B cell (primary cell): ENCODE data around the gene MEIS2. TPM values are rescaled to one million over a fixed set of nuclear protein-coding genes. Genes with fewer than 3 reads are reported as not detected.
"Not testable (repeated sequence)": the region's sequence is repeated elsewhere in the genome, so short reads cannot be mapped to it uniquely, and the experiment has no call there.

Experiments used
- ATAC-seq: fragments of 200-7000 bp; cut with Tn5 transposase; one replicate; pipeline ENCODE4 v1.10.0; 2021; ENCODE audit warnings: low read depth, mild to moderate bottlenecking, moderate number of reproducible peaks, moderate library complexity
- CTCF ChIA-PET: fragments of 350-600 bp; sonication (Branson Sonifier 250); formaldehyde crosslinking; loops from one replicate; lab custom pipeline; 2021; ENCODE audit warnings: antibody characterized with exemption, inconsistent platforms; lab: Charles Lee
- POLR2A ChIA-PET: fragments of 350-600 bp; sonication (Branson Sonifier 250); formaldehyde crosslinking; loops from one replicate; lab custom pipeline; 2021; ENCODE audit warnings: antibody characterized with exemption; lab: Charles Lee
- DNase-seq: peaks from one replicate; pipeline ENCODE4 v3.0.0; 2013
- H2AFZ ChIP-seq: 2 replicates; pipeline ENCODE4 v1.6.1; 2012; ENCODE audit warnings: mild to moderate bottlenecking, low read depth, low read length; ENCODE audit not compliant: insufficient read depth, poor library complexity, severe bottlenecking
- H3K27ac ChIP-seq, 2 donors: 1 replicate in 1 of 2; 2 replicates in 1 of 2; pipeline ENCODE4 v1.5.1; 2012 to 2013; ENCODE audit warnings: low read length in 2 of 2, mild to moderate bottlenecking in 2 of 2, moderate library complexity in 1 of 2
- H3K27me3 ChIP-seq, 4 experiments: fragments of 200-600 bp in 1 of 4; sonication (generic) in 1 of 4; replicated peaks in 1 of 4; 1 replicate in 2 of 4; 2 replicates in 2 of 4; pipeline versions ENCODE4 v1.6.1 to v1.7.0; 2013 to 2016; ENCODE audit warnings: low read length in 3 of 4, mild to moderate bottlenecking in 2 of 4, mixed read lengths in 1 of 4, moderate library complexity in 1 of 4; ENCODE audit not compliant: insufficient read depth in 4 of 4, control insufficient read depth in 3 of 4; ENCODE audit errors: control extremely low read depth in 1 of 4
- H3K36me3 ChIP-seq, 2 experiments: replicated peaks in 1 of 2; 1 replicate in 1 of 2; 2 replicates in 1 of 2; pipeline versions ENCODE4 v1.6.1 to v1.7.1; 2013; ENCODE audit warnings: low read length in 1 of 2; ENCODE audit not compliant: insufficient read depth in 2 of 2, control insufficient read depth in 1 of 2; ENCODE audit errors: control extremely low read depth in 1 of 2, extremely low read depth in 1 of 2
- H3K4me1 ChIP-seq, 2 donors: fragments of 200-600 bp in 1 of 2; sonication (generic) in 1 of 2; 1 replicate in 1 of 2; 2 replicates in 1 of 2; pipeline versions ENCODE4 v1.5.1 to v1.6.1; 2013 to 2017; ENCODE audit warnings: low read length in 2 of 2; ENCODE audit not compliant: control insufficient read depth in 2 of 2, insufficient read depth in 2 of 2
- H3K4me2 ChIP-seq: replicated peaks from 2 replicates; pipeline ENCODE3; 2012; ENCODE audit warnings: mild to moderate bottlenecking, low read depth, low read length; ENCODE audit not compliant: poor library complexity, severe bottlenecking
- H3K4me3 ChIP-seq, 5 experiments: fragments of 200-600 bp in 1 of 5; sonication (generic) in 1 of 5; 1 replicate in 3 of 5; 2 replicates in 2 of 5; pipeline versions ENCODE4 v1.5.1 to v1.7.0; 2011 to 2016; ENCODE audit warnings: low read length in 4 of 5, mild to moderate bottlenecking in 4 of 5, low read depth in 2 of 5, control low read depth in 1 of 5, moderate library complexity in 1 of 5; ENCODE audit not compliant: insufficient read depth in 1 of 5; ENCODE audit errors: control extremely low read depth in 1 of 5, extremely low read depth in 1 of 5
- H3K79me2 ChIP-seq: fragments of 200-600 bp; sonication (generic); one replicate; pipeline ENCODE4 v1.6.0; 2016; ENCODE audit warnings: low read length; ENCODE audit not compliant: control insufficient read depth, insufficient read depth
- H3K9ac ChIP-seq: fragments of 200-600 bp; sonication (generic); 2 replicates; pipeline ENCODE4 v1.6.1; 2017; ENCODE audit warnings: mild to moderate bottlenecking, low read length, moderate library complexity
- H3K9me3 ChIP-seq, 3 donors: one replicate each; pipeline versions ENCODE4 v1.6.1 to v1.7.1; 2013; ENCODE audit warnings: low read length in 2 of 3; ENCODE audit not compliant: control insufficient read depth in 2 of 3, insufficient read depth in 1 of 3; ENCODE audit errors: control extremely low read depth in 1 of 3
- H4K20me1 ChIP-seq: 2 replicates; pipeline ENCODE4 v1.6.0; 2012; ENCODE audit warnings: mild to moderate bottlenecking, low read length; ENCODE audit not compliant: insufficient read depth, control insufficient read depth, poor library complexity, severe bottlenecking
- H3K27ac Mint-ChIP-seq: one replicate; pipeline ENCODE4 v1.8.0; 2021; ENCODE audit warnings: mixed read lengths
- H3K27me3 Mint-ChIP-seq: one replicate; pipeline ENCODE4 v1.8.0; 2021; ENCODE audit warnings: mixed read lengths
- H3K4me1 Mint-ChIP-seq: one replicate; pipeline ENCODE4 v1.8.0; 2021; ENCODE audit warnings: mixed read lengths
- H3K4me3 Mint-ChIP-seq: one replicate; pipeline ENCODE4 v1.8.0; 2021; ENCODE audit warnings: mixed read lengths
- H3K9me3 Mint-ChIP-seq: one replicate; pipeline ENCODE4 v1.8.0; 2022; ENCODE audit warnings: mixed read lengths; ENCODE audit not compliant: insufficient read depth
- EZH2 ChIP-seq: IDR thresholded peaks from 2 replicates; pipeline ENCODE4 v1.6.1; 2012; ENCODE audit warnings: borderline replicate concordance, low read depth, mild to moderate bottlenecking, moderate library complexity, low read length; ENCODE audit not compliant: insufficient read depth, poor library complexity, severe bottlenecking
- WGBS: methylation state at CpG from one replicate; pipeline ENCODE4 v1.1.5; 2013; ENCODE audit warnings: missing lambda C conversion rate; ENCODE audit not compliant: insufficient coverage; 5-methylcytosine and 5-hydroxymethylcytosine counted together
- intact Hi-C: fragments of 100-400 bp; cut with micrococcal nuclease; formaldehyde crosslinking; loops from one replicate; pipeline ENCODE4 v1.10.0; 2022
- polyA plus RNA-seq: library from polyadenylated mRNA; depleted of rRNA; stranded (reverse); fragments of >200 nt; gene quantifications from 2 replicates; pipeline ENCODE4 v1.2.3, GENCODE V29; 2012
- total RNA-seq, 2 donors: library from RNA; stranded (reverse); fragments of 120-200 nt in 1 of 2; gene quantifications; 1 replicate in 1 of 2; 2 replicates in 1 of 2; pipeline versions ENCODE4 v1.2.3 to v1.2.4, GENCODE V29; 2013 to 2022
- TF ChIP-seq, protein P1 (sequence below): fragments of 200-600 bp; IDR thresholded peaks from one replicate; pipeline ENCODE4 v1.8.0; 2022; ENCODE audit warnings: antibody characterized with exemption, mild to moderate bottlenecking

Gene MEIS2
- total and polyA plus RNA-seq, 2 donors (not counting 1 experiment from before 2014, with no cell fraction given) = 0.22 TPM; not detected in 1

DNA sequence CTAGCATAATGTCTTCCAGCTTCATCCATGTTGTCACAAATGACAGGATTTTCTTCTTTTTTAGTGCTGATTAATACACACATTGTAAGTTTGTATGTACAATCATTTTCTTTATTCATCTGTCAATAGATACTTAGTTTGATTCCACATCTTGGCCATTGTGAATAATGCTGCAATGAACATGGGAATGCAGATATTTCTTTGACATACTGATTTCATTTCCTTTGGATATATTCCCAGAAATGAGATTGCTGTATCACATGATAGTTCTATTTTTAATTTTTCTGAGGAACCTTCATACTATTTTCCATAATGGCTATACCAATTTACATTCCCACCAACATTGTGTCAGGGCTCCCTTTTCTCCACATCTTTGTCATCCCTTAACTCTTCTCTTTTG is 117.9 kb downstream of the MEIS2 start:
- Mint-ChIP-seq H3K27me3 (no peaks in the 10 kb centered on the region), H3K4me3 (no peak overlapping the region), H3K27ac (no peak overlapping the region), H3K4me1 (no peaks in the 10 kb centered on the region), H3K9me3 (no peaks in the 10 kb centered on the region)
- H3K4me3 ChIP-seq = no peak overlapping the region
- peaks cover 0 to 1% (median 0%) of the 10 kb centered on the region in 3 donors for H3K9me3 ChIP-seq
- H3K36me3 ChIP-seq = no peaks in the 10 kb centered on the region
- no peak overlapping the region for H3K4me2 ChIP-seq
- ATAC-seq = no peak
- no peaks in the 10 kb centered on the region for H3K79me2 ChIP-seq
- POLR2A ChIA-PET = no interaction called here
- CTCF ChIA-PET = no interaction called here
- no peak overlapping the region for H3K9ac ChIP-seq
- no peaks in the 10 kb centered on the region for H3K4me1 ChIP-seq
- no peak overlapping the region for H2AFZ ChIP-seq
- intact Hi-C loops = no loop called here
- H4K20me1 ChIP-seq = no peaks in the 10 kb centered on the region
- H3K27me3 ChIP-seq = no peaks in the 10 kb centered on the region
- TF ChIP-seq EZH2 = no peak
- TF ChIP-seq, protein P1, sequence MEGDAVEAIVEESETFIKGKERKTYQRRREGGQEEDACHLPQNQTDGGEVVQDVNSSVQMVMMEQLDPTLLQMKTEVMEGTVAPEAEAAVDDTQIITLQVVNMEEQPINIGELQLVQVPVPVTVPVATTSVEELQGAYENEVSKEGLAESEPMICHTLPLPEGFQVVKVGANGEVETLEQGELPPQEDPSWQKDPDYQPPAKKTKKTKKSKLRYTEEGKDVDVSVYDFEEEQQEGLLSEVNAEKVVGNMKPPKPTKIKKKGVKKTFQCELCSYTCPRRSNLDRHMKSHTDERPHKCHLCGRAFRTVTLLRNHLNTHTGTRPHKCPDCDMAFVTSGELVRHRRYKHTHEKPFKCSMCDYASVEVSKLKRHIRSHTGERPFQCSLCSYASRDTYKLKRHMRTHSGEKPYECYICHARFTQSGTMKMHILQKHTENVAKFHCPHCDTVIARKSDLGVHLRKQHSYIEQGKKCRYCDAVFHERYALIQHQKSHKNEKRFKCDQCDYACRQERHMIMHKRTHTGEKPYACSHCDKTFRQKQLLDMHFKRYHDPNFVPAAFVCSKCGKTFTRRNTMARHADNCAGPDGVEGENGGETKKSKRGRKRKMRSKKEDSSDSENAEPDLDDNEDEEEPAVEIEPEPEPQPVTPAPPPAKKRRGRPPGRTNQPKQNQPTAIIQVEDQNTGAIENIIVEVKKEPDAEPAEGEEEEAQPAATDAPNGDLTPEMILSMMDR = no peak
- DNase-seq = no peak
- H3K27ac ChIP-seq = no peak overlapping the region

- H3K9me3 ChIP-seq, H3K27ac ChIP-seq, H3K4me3 Mint-ChIP-seq, H3K27ac Mint-ChIP-seq, H3K9me3 Mint-ChIP-seq, H3K4me1 ChIP-seq, CTCF ChIA-PET, H4K20me1 ChIP-seq, DNase-seq, H2AFZ ChIP-seq, H3K4me1 Mint-ChIP-seq, H3K4me2 ChIP-seq, H3K27me3 ChIP-seq, intact Hi-C loops, ATAC-seq, H3K27me3 Mint-ChIP-seq, H3K9ac ChIP-seq, H3K36me3 ChIP-seq, POLR2A ChIA-PET, H3K4me3 ChIP-seq, H3K79me2 ChIP-seq: not testable (repeated sequence)
- WGBS = no CpG with 5 or more reads among the region's 2 CpGs
These were observed 120.1 kb downstream of the MEIS2 start for GRCh38 chr15:36980281-36980680.
